K562 (cell line): ENCODE measurements around the gene B4GALT7. TPM values are rescaled to one million over a fixed set of nuclear protein-coding genes. Genes with fewer than 3 reads are reported as not detected.

ENCODE experiments used
- CREB3L1 ChIP-seq: fragments of 450-650 bp; IDR thresholded peaks from 2 replicates; pipeline ENCODE4 v1.6.1; 2014; ENCODE audit warnings: low read depth, mild to moderate bottlenecking, moderate library complexity, borderline replicate concordance
- ERF ChIP-seq: fragments of 450-650 bp; formaldehyde crosslinking; IDR thresholded peaks from 2 replicates; pipeline ENCODE4 v1.4.0; 2020; ENCODE audit warnings: mild to moderate bottlenecking, mixed read lengths
- EWSR1 ChIP-seq: fragments of 450-650 bp; IDR thresholded peaks from 2 replicates; pipeline ENCODE4 v1.6.1; 2018; ENCODE audit warnings: borderline replicate concordance, mild to moderate bottlenecking, low read depth, moderate library complexity; ENCODE audit not compliant: partially characterized antibody
- HCFC1 ChIP-seq: IDR thresholded peaks from 2 replicates; pipeline ENCODE4 v1.6.1; 2012; ENCODE audit warnings: low read depth, low read length, improper control_type of control experiment
- MAFK ChIP-seq: IDR thresholded peaks from 2 replicates; pipeline ENCODE4 v1.6.1; 2011; ENCODE audit warnings: low read length, improper control_type of control experiment
- MED1 ChIP-seq: sonication (generic); formaldehyde crosslinking; IDR thresholded peaks from 2 replicates; pipeline ENCODE4 v1.8.1; 2023; ENCODE audit warnings: missing genetic modification reagents, borderline replicate concordance
- RERE ChIP-seq: sonication (generic); formaldehyde crosslinking; IDR thresholded peaks from 2 replicates; pipeline ENCODE4 v1.8.0; 2023; ENCODE audit warnings: missing genetic modification reagents, mild to moderate bottlenecking, borderline replicate concordance
- ZFP1 ChIP-seq: fragments of 450-650 bp; formaldehyde crosslinking; IDR thresholded peaks from 2 replicates; pipeline ENCODE4 v1.4.0; 2020; ENCODE audit warnings: mild to moderate bottlenecking, mixed read lengths
- ZNF518B ChIP-seq: fragments of 250-450 bp; sonication (Bioruptor Pico); IDR thresholded peaks from 2 replicates; pipeline ENCODE4 v1.5.0; 2021; ENCODE audit warnings: mild to moderate bottlenecking, moderate library complexity
- ZNF561 ChIP-seq: fragments of 450-650 bp; formaldehyde crosslinking; conservative IDR thresholded peaks from 2 replicates; pipeline ENCODE4 v1.4.0; 2020; ENCODE audit warnings: mild to moderate bottlenecking, moderate library complexity
- ZNF609 ChIP-seq: sonication (generic); formaldehyde crosslinking; IDR thresholded peaks from 2 replicates; pipeline ENCODE4 v1.8.1; 2023; ENCODE audit warnings: missing genetic modification reagents, mild to moderate bottlenecking, borderline replicate concordance
- polyA plus RNA-seq, 8 experiments: library from polyadenylated mRNA; depleted of rRNA in 4 of 8; stranded (reverse) in 5 of 8; unstranded in 3 of 8; fragments of >200 nt; fragmentation: Nextera tagmentation in 2 of 8; fragmentation: Illumina TruSeq in 1 of 8; extraction: Ambion mirVana in 2 of 8; extraction: Trizol in 1 of 8; gene quantifications; 2 replicates each; pipeline versions ENCODE4 v1.2.1 to v1.2.3, GENCODE V29; 2011 to 2014; ENCODE audit warnings: inconsistent platforms in 1 of 8, missing spikeins in 1 of 8
- total RNA-seq, 7 experiments: library from RNA; depleted of rRNA in 6 of 7; stranded (reverse); fragments of >200 nt in 6 of 7; fragmentation: Illumina TruSeq in 2 of 7; extraction: Trizol in 2 of 7; gene quantifications; 2 replicates each; pipeline versions ENCODE4 v1.2.1 to v1.2.3, GENCODE V29; 2011 to 2021; ENCODE audit warnings: low replicate concordance in 1 of 7

Gene B4GALT7
- total and polyA plus RNA-seq, 9 of the 15 experiments (the other 6 are each of a cell fraction or from before 2014, with no cell fraction given): 0.34 to 17.7 (median 9.1) TPM

- TF ChIP-seq RERE (CRISPR knock-in tag) (no peak), ERF (CRISPR knock-in tag) (0 out of 2 replicates have a peak, but pooled peaks have one; percentile 22), ZNF609 (no peak), ZNF518B (CRISPR knock-in tag) (no peak), HCFC1 (no peak), CREB3L1 (no peak), ZFP1 (CRISPR knock-in tag) (no peak), ZNF561 (no peak), MAFK (no peak), EWSR1 (no peak), MED1 (CRISPR knock-in tag) (no peak)
Observed at GRCh38 chr5:177553671-177554429, 46.1 kb upstream of the B4GALT7 start (continued).
